Erythroblast (primary cell): ENCODE measurements around the gene SLC39A12.

Experiments used
- GATA1 ChIP-seq: IDR thresholded peaks from 2 replicates; pipeline ENCODE4 v1.6.1; 2011; ENCODE audit warnings: low read depth, mild to moderate bottlenecking, control low read depth, low read length, moderate library complexity
- POLR2A ChIP-seq: IDR thresholded peaks from 2 replicates; pipeline ENCODE4 v1.6.1; 2011; ENCODE audit warnings: mild to moderate bottlenecking, low read length

DNA sequence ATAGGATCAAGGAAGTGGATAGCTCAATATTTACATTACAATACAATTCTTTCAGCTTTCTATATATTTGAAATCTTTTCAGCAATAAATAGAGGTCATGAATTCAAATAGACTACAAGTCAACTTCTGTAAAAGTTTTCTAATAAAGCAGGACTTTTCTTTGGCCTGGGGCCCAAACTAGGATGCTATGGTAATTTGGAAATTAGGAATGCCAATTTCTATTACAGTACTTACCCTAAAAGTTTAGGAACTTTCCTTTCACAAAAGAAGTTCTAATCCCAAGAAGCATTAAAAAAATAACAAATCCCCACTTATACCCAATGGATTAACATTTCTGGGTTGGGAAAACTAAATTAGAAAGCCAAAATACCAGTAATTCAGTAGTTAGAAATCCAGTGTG, 40.5 kb downstream of the SLC39A12 start:
- TF ChIP-seq POLR2A (no peak), GATA1 (no peak)
